Ovary (tissue), 9 donors: Measurements from ENCODE around the gene BZW1. TPM values are rescaled to one million over a fixed set of nuclear protein-coding genes. Genes with fewer than 3 reads are reported as not detected.
A peak's percentile ranks its signal among the peaks of the same experiment; 100 is the strongest.
"Not testable (repeated sequence)": the region's sequence is repeated elsewhere in the genome, so short reads cannot be mapped to it uniquely, and the experiment has no call there.

Experiments
- DNase-seq, 5 donors: peaks; one replicate each; pipeline ENCODE4 v3.0.0-alpha.2; 2019 to 2020
- H3K27ac ChIP-seq, 2 donors: fragments of 200-600 bp; one replicate each; pipeline versions ENCODE4 v1.5.1 to v1.8.0; 2019 to 2022
- H3K27me3 ChIP-seq: fragments of 200-600 bp; one replicate; pipeline ENCODE4 v1.8.0; 2022
- H3K36me3 ChIP-seq: fragments of 200-600 bp; sonication (generic); one replicate; pipeline ENCODE4 v1.5.1; 2019
- H3K4me1 ChIP-seq: one replicate; pipeline ENCODE4 v1.8.1; 2013; ENCODE audit warnings: mild to moderate bottlenecking, moderate library complexity; ENCODE audit not compliant: insufficient read depth
- H3K4me3 ChIP-seq: fragments of 200-600 bp; sonication (generic); one replicate; pipeline ENCODE4 v1.5.1; 2017
- H3K9me3 ChIP-seq, 2 donors: fragments of 200-600 bp in 1 of 2; sonication (generic) in 1 of 2; one replicate each; pipeline versions ENCODE4 v1.5.1 to v1.8.1; 2013 to 2019; ENCODE audit warnings: mild to moderate bottlenecking in 1 of 2, moderate library complexity in 1 of 2
- EP300 ChIP-seq: sonication (generic); formaldehyde crosslinking; IDR thresholded peaks from one replicate; pipeline ENCODE4 v1.6.1; 2017; ENCODE audit warnings: antibody characterized with exemption
- POLR2A ChIP-seq: fragments of 450-650 bp; IDR thresholded peaks from one replicate; pipeline ENCODE4 v1.6.1; 2017; ENCODE audit warnings: antibody characterized with exemption, mild to moderate bottlenecking, moderate library complexity
- WGBS, 3 donors: extraction: QIAGEN DNeasy Blood & Tissue Kit in 1 of 3; methylation state at CpG; one replicate each; pipeline versions ENCODE4 v1.1.5 to v1.1.7; 2013 to 2017; 5-methylcytosine and 5-hydroxymethylcytosine counted together
- intact Hi-C, 4 donors: fragments of 100-400 bp; cut with DNase I; formaldehyde crosslinking; loops; one replicate each; pipeline versions ENCODE4 v1.11.0 to v1.15.1; 2022 to 2023
- polyA plus RNA-seq, 2 donors: library from polyadenylated mRNA; stranded (reverse); fragments of 200-250 nt in 1 of 2; fragments of 350-450 nt in 1 of 2; fragmentation: Illumina TruSeq in 1 of 2; extraction: RNeasy Lipid Tissue Mini Kit (QIAGEN cat#74804) in 1 of 2; gene quantifications; one replicate each; pipeline ENCODE4 v1.2.3, GENCODE V29; 2013 to 2014
- total RNA-seq, 7 donors: library from RNA; depleted of rRNA in 2 of 7; stranded (reverse); fragments of >200 nt in 2 of 7; fragmentation: NEBNext Ultra II Directional in 3 of 7; extraction: Animal tissue kit (Norgen Biotek cat#: 25700) in 3 of 7; gene quantifications; one replicate each; pipeline versions ENCODE4 v1.1.0 to v1.2.4, GENCODE V29; 2016 to 2023
- TF ChIP-seq, protein P1 (sequence below), 3 donors: fragments of 450-650 bp in 2 of 3; fragments of 200-600 bp in 1 of 3; IDR thresholded peaks; one replicate each; pipeline versions ENCODE4 v1.5.1 to v1.8.0; 2016 to 2022; ENCODE audit warnings: antibody characterized with exemption in 3 of 3, mild to moderate bottlenecking in 1 of 3
- donor health status: DM: no; HTN: no; CAD: no; lungs with moderate emphysema.
- donor health status: DM: no; HTN: no; CAD: no.
- donor health status: Bipolar disorder and iron deficiency.
- donor health status: DM: yes; HTN: yes; CAD: no.
- donor health status: DM: no; HTN: no; CAD: no.
- donor health status: DM: yes; HTN: yes; CAD: no.

Gene BZW1
- total and polyA plus RNA-seq, 9 donors, result 47.0 to 278 (median 134) TPM

DNA sequence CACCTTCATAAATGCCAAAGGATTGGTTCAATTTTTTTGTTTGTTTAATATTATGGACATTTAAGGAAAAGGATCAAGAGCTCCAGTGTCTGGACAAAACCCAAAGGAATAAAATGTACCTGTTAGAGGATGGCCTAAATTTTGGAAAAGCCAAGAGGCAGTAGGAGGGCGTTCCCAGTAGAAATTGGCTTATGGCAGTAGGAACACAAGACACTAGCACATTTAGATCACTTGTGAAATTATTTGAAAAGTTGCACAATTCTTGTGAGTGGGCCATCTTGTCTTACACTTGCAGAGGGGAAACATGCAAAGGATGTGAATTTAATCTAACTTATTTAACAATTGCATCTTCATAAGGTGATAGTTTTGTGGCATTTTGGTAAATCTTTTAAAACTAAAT, 3.2 kb downstream of the BZW1 start:
- Histone ChIP-seq H3K4me3 (no peak overlapping the region), H3K27ac (no peak overlapping the region), H3K36me3 (no peaks in the 10 kb centered on the region), H3K4me1 (peaks cover 2% of the 10 kb centered on the region), H3K27me3 (no peaks in the 10 kb centered on the region), H3K9me3 (no peaks in the 10 kb centered on the region)
- no peak for TF ChIP-seq EP300
- TF ChIP-seq, protein P1, sequence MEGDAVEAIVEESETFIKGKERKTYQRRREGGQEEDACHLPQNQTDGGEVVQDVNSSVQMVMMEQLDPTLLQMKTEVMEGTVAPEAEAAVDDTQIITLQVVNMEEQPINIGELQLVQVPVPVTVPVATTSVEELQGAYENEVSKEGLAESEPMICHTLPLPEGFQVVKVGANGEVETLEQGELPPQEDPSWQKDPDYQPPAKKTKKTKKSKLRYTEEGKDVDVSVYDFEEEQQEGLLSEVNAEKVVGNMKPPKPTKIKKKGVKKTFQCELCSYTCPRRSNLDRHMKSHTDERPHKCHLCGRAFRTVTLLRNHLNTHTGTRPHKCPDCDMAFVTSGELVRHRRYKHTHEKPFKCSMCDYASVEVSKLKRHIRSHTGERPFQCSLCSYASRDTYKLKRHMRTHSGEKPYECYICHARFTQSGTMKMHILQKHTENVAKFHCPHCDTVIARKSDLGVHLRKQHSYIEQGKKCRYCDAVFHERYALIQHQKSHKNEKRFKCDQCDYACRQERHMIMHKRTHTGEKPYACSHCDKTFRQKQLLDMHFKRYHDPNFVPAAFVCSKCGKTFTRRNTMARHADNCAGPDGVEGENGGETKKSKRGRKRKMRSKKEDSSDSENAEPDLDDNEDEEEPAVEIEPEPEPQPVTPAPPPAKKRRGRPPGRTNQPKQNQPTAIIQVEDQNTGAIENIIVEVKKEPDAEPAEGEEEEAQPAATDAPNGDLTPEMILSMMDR (IDR thresholded peaks at IDR 0.05), result no peak
- TF ChIP-seq POLR2A, result no peak
- intact Hi-C loops, result loop anchor here (5.0 to 10.0 kb wide), 4 partner anchors 47 to 103 kb away; partner anchors contain the start of gene CLK1 (in 3 of the 4)
- WGBS, 3 donors, result 74 to 94% (median 77%) methylated on average over 1 of the region's 1 CpG
- no peak for DNase-seq

DNA sequence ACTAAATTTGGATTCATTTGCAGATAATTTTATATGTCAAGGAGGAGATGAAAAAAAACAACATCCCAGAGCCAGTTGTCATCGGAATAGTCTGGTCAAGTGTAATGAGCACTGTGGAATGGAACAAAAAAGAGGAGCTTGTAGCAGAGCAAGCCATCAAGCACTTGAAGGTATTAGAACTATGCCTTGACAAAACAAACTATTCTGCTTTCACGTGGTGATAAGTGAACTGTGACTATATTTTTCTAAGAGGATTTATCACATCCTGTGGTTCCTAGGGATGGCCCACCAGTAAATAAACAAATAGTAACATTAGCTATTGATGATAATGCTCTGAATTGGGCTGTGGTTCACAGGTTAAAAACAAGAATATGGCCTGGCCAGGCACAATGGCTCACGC, 7.0 kb downstream of the BZW1 start:
- DNase-seq, H3K36me3 ChIP-seq, H3K9me3 ChIP-seq, H3K27me3 ChIP-seq, H3K27ac ChIP-seq, H3K4me1 ChIP-seq, H3K4me3 ChIP-seq: not testable (repeated sequence)
- 73 to 81% (median 73%) methylated on average over 3 of the region's 3 CpGs for WGBS, 3 donors
- intact Hi-C loops, result loop anchor here in 2 of 4 donors (10.0 kb wide), 2 partner anchors 46 to 104 kb away; partner anchors contain the start of gene CLK1 (in 1 of the 2)

DNA sequence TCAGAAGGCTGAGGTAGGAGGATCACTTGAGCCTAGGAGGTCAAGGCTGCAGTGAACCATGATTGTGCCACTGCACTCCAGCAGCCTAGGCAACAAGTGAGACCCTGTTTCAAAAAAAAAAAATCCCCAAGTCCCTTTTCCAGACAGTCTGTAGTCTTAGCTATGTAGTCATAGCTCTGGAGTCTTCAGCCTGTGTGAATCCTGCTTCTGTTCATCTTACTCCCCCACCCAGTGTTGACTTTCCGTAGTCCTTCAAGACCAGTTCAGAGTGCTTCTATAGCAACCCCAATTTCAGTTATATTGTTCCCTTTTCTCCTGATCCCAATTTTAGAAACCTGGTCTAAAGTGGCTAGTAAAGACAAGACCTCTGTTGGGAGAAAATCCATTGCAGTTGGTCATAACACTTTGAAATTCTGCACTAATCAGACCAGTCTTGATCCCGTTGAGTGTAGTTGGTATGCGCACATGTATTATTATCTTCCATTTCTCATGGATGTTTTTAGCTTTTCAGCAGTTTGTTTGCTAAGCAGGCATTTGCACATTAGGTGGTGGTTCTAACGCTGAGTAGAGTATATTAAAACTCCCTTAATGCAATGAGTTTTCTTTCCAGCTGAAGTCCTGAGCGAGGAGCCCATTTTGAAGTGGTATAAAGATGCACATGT, 9.0 kb downstream of the BZW1 start:
- intact Hi-C loops, result no loop called here
- no peaks in the 10 kb centered on the region for H3K27me3 ChIP-seq
- 93 to 95% (median 94%) methylated on average over 5 of the region's 5 CpGs for WGBS, 3 donors
- no peak overlapping the region for H3K4me3 ChIP-seq
- H3K9me3 ChIP-seq, result no peaks in the 10 kb centered on the region
- TF ChIP-seq, protein P1 (IDR thresholded peaks at IDR 0.05), result no peak
- TF ChIP-seq POLR2A (no peak), EP300 (no peak)
- no peaks in the 10 kb centered on the region for H3K36me3 ChIP-seq
- no peak overlapping the region for H3K27ac ChIP-seq
- no peak for DNase-seq
- no peaks in the 10 kb centered on the region for H3K4me1 ChIP-seq

DNA sequence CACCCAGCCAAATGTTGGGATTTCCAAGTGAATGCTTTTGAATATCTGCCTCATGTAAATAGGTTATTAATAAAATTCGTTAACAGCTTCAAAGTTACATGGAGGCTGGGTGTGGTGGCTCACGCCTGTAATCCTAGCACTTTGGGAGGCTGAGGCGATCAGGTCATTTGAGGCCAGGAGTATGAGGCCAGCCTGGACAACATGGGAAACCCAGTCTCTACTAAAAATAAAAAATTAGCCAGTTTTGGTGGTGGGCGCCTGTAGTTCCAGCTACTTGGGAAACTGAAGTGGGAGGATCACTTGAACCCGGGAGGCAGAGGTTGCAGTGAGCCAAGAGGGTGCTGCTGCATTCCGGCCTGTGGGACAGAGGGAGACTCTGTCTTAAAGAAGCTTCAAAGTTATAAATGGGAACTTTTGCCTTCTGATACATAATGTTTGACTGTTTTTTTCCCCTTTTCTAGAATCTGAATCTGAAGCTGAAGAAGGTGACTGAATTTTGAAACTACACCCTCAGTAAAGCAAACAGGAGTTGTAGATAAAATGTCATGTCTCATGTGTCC, 10.1 kb downstream of the BZW1 start:
- Histone ChIP-seq H3K4me3 (no peak overlapping the region), H3K9me3 (no peaks in the 10 kb centered on the region), H3K27me3 (no peaks in the 10 kb centered on the region), H3K4me1 (peaks cover 4% of the 10 kb centered on the region), H3K27ac (no peak overlapping the region), H3K36me3 (no peaks in the 10 kb centered on the region)
- intact Hi-C loops, result no loop called here
- WGBS, 3 donors, result 74 to 82% (median 77%) methylated on average over 6 of the region's 6 CpGs
- DNase-seq, result no peak
- TF ChIP-seq EP300, result no peak
- no peak for TF ChIP-seq POLR2A
- TF ChIP-seq, protein P1 (IDR thresholded peaks at IDR 0.05), result no peak

DNA sequence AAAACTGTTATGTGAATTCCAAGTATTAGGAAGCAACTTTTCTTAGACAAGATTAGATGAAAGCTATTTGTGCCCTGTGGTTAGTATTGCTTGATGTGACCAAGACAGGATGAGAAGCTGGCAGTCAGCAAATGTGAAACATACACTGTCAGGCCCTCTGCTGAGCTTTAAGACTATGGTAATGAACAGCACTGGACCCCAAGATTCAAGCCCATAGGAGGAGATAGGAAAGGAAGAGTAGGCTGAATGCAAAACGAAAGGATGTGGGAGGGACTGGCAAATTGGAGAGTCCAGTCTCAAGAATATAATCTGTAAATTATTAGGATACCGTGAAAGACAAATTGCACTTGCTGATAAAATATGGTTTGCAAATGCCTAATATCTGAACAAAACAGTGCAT, 16.4 kb downstream of the BZW1 start:
- no peak for TF ChIP-seq POLR2A
- TF ChIP-seq, protein P1 (IDR thresholded peaks at IDR 0.05), result no peak
- no peak for TF ChIP-seq EP300
- Histone ChIP-seq H3K36me3 (no peaks in the 10 kb centered on the region), H3K4me1 (peaks cover 18% of the 10 kb centered on the region), H3K4me3 (no peak overlapping the region), H3K27me3 (no peaks in the 10 kb centered on the region), H3K9me3 (no peaks in the 10 kb centered on the region), H3K27ac (peak overlapping the region in 1 of 2 donors; percentile 60)
- WGBS, 3 donors, result 25 to 36% (median 27%) methylated on average over 2 of the region's 2 CpGs
- intact Hi-C loops, result loop anchor here in 1 of 4 donors (5.0 kb wide), 1 partner anchor 256 kb away; no protein-coding TSS in a partner anchor
- DNase-seq, result no peak
